HepG2 (cell line): ENCODE measurements around the gene ARHGEF10L. TPM values are rescaled to one million over a fixed set of nuclear protein-coding genes. Genes with fewer than 3 reads are reported as not detected.

ENCODE experiments used
- CBX5 ChIP-seq: sonication (generic); formaldehyde crosslinking; IDR thresholded peaks from 2 replicates; pipeline ENCODE4 v1.4.0; 2020; ENCODE audit warnings: missing genetic modification reagents, borderline replicate concordance
- HOXA3 ChIP-seq: sonication (generic); formaldehyde crosslinking; IDR thresholded peaks from 2 replicates; pipeline ENCODE4 v1.5.0; 2020; ENCODE audit warnings: missing genetic modification reagents
- RARA ChIP-seq: IDR thresholded peaks from 2 replicates; pipeline ENCODE4 v1.6.1; 2016; ENCODE audit warnings: missing genetic modification reagents, missing compliant biosample characterization
- SIN3B ChIP-seq: fragments of 150-350 bp; IDR thresholded peaks from 2 replicates; pipeline ENCODE4 v1.6.1; 2014; ENCODE audit warnings: low read length
- SSRP1 ChIP-seq: IDR thresholded peaks from 2 replicates; pipeline ENCODE4 v1.6.1; 2016; ENCODE audit warnings: control low read depth
- ZFP90 ChIP-seq: sonication (generic); formaldehyde crosslinking; IDR thresholded peaks from 2 replicates; pipeline ENCODE4 v1.8.0; 2022; ENCODE audit warnings: missing genetic modification reagents, mild to moderate bottlenecking, inconsistent platforms, borderline replicate concordance
- ZGPAT ChIP-seq: IDR thresholded peaks from 2 replicates; pipeline ENCODE4 v1.6.1; 2016; ENCODE audit warnings: mild to moderate bottlenecking
- ZHX1 ChIP-seq: sonication (generic); formaldehyde crosslinking; IDR thresholded peaks from 2 replicates; pipeline ENCODE4 v1.8.1; 2022; ENCODE audit warnings: low read depth, mild to moderate bottlenecking, missing genetic modification reagents
- ZNF263 ChIP-seq: sonication (generic); formaldehyde crosslinking; IDR thresholded peaks from 2 replicates; pipeline ENCODE4 v1.4.0; 2020; ENCODE audit warnings: missing genetic modification reagents
- ZNF362 ChIP-seq: sonication (generic); formaldehyde crosslinking; IDR thresholded peaks from 2 replicates; pipeline ENCODE4 v1.4.0; 2020; ENCODE audit warnings: missing genetic modification reagents, mild to moderate bottlenecking, borderline replicate concordance
- ZNF407 ChIP-seq: sonication (generic); formaldehyde crosslinking; IDR thresholded peaks from one replicate; pipeline ENCODE4 v1.5.1; 2020; ENCODE audit warnings: mild to moderate bottlenecking, missing genetic modification reagents; ENCODE audit errors: not compliant biosample characterization
- ZNF431 ChIP-seq: sonication (generic); formaldehyde crosslinking; IDR thresholded peaks from 2 replicates; pipeline ENCODE4 v1.9.0; 2022; ENCODE audit warnings: missing genetic modification reagents, low read depth, mild to moderate bottlenecking, borderline replicate concordance
- ZNF460 ChIP-seq: sonication (generic); formaldehyde crosslinking; IDR thresholded peaks from 2 replicates; pipeline ENCODE4 v1.5.1; 2020; ENCODE audit warnings: missing genetic modification reagents, mild to moderate bottlenecking, borderline replicate concordance
- ZNF547 ChIP-seq: sonication (generic); formaldehyde crosslinking; IDR thresholded peaks from 2 replicates; pipeline ENCODE4 v1.5.1; 2020; ENCODE audit warnings: mild to moderate bottlenecking, missing genetic modification reagents
- ZNF761 ChIP-seq: sonication (generic); formaldehyde crosslinking; conservative IDR thresholded peaks from 2 replicates; pipeline ENCODE4 v1.4.0; 2020; ENCODE audit warnings: mild to moderate bottlenecking, missing genetic modification reagents
- polyA plus RNA-seq, 8 experiments: library from polyadenylated mRNA; depleted of rRNA in 3 of 8; stranded (reverse) in 7 of 8; unstranded in 1 of 8; fragments of >200 nt; fragmentation: Illumina TruSeq in 4 of 8; extraction: Trizol in 4 of 8; gene quantifications; 2 replicates each; pipeline versions ENCODE4 v1.2.1 to v1.2.3, GENCODE V29; 2011 to 2016; ENCODE audit warnings: low read depth in 4 of 8, missing spikeins in 1 of 8, mixed read lengths in 1 of 8; ENCODE audit not compliant: insufficient read depth in 1 of 8
- total RNA-seq, 5 experiments: library from RNA; depleted of rRNA; stranded (reverse); fragments of >200 nt; fragmentation: Illumina TruSeq; extraction: Trizol; gene quantifications; 2 replicates each; pipeline ENCODE4 v1.2.3, GENCODE V29; 2016; ENCODE audit warnings: low read depth in 1 of 5

The ARHGEF10L gene
- total and polyA plus RNA-seq, 2 of the 13 experiments (the other 11 are each of a cell fraction or from before 2014, with no cell fraction given) = 46.5 to 78.3 TPM

GRCh38 chr1:17581389-17582123 is 42.1 kb downstream of the ARHGEF10L start (continued):
- TF ChIP-seq ZNF407 (CRISPR knock-in tag) = no peak
- no peak for TF ChIP-seq ZHX1 (CRISPR knock-in tag)
- TF ChIP-seq SIN3B = no peak
- no peak for TF ChIP-seq ZNF431
- no peak; the same call in 1 of the 2 replicates for TF ChIP-seq CBX5
- TF ChIP-seq HOXA3 (CRISPR knock-in tag) = peak; percentile 28
- TF ChIP-seq ZNF263 (CRISPR knock-in tag) = no peak
- no peak; the same call in 1 of the 2 replicates for TF ChIP-seq ZNF362
- no peak for TF ChIP-seq ZNF761 (CRISPR knock-in tag)
- TF ChIP-seq RARA = peak; percentile 67; the same call in 1 of the 2 replicates
- no peak for TF ChIP-seq ZFP90 (CRISPR knock-in tag)
- TF ChIP-seq ZNF547 (CRISPR knock-in tag) = no peak
- no peak for TF ChIP-seq SSRP1 (CRISPR knock-in tag)
- peak; percentile 38; the same call in 1 of the 2 replicates for TF ChIP-seq ZGPAT
- no peak for TF ChIP-seq ZNF460 (CRISPR knock-in tag)
